SK-N-SH (cell line): ENCODE data around the gene COLQ. TPM values are rescaled to one million over a fixed set of nuclear protein-coding genes. Genes with fewer than 3 reads are reported as not detected.

Experiments used
- CTCF ChIA-PET: fragments of 300-600, 350-600 bp; formaldehyde crosslinking; extraction: SDS; loops from one replicate; lab custom pipeline; 2021; lab: Yijun Ruan, JAX
- POLR2A ChIA-PET: fragments of 350-600 bp; sonication (Branson Sonifier 250); formaldehyde crosslinking; extraction: SDS; loops from one replicate; lab custom pipeline; 2020; ENCODE audit warnings: antibody characterized with exemption, inconsistent platforms; lab: Yijun Ruan, JAX
- DNase-seq: peaks from one replicate; pipeline ENCODE4 v3.0.0; 2012
- H2AFZ ChIP-seq: fragments of 200-600 bp; sonication (generic); 2 replicates; pipeline ENCODE4 v1.8.1; 2016; ENCODE audit warnings: antibody characterized with exemption, mild to moderate bottlenecking, low read depth
- H3F3A ChIP-seq: fragments of 200-600 bp; sonication (generic); replicated peaks from 2 replicates; pipeline ENCODE3; 2016; ENCODE audit warnings: antibody characterized with exemption, mild to moderate bottlenecking; ENCODE audit not compliant: insufficient read depth
- H3K27ac ChIP-seq, 2 experiments: fragments of 200-500 bp in 1 of 2; fragments of 200-600 bp in 1 of 2; sonication (Bioruptor generic) in 1 of 2; sonication (generic), shearing (Covaris generic) in 1 of 2; 2 replicates each; pipeline versions ENCODE4 v1.5.1 to v1.6.1; 2014 to 2016; ENCODE audit warnings: low read depth in 2 of 2, inconsistent platforms in 1 of 2, low read length in 1 of 2, mild to moderate bottlenecking in 1 of 2, mixed read lengths in 1 of 2
- H3K27me3 ChIP-seq: fragments of 200-600 bp; sonication (generic), shearing (Covaris generic); 2 replicates; pipeline ENCODE4 v1.6.1; 2016; ENCODE audit warnings: mixed run types; ENCODE audit not compliant: insufficient read depth
- H3K36me3 ChIP-seq, 2 experiments: fragments of 200-500 bp in 1 of 2; fragments of 200-600 bp in 1 of 2; sonication (Bioruptor generic) in 1 of 2; sonication (generic) in 1 of 2; replicated peaks in 1 of 2; 2 replicates each; pipeline versions ENCODE3 to v1.5.1; 2014 to 2016; ENCODE audit warnings: low read length in 1 of 2, mild to moderate bottlenecking in 1 of 2; ENCODE audit not compliant: insufficient read depth in 2 of 2, control insufficient read depth in 1 of 2
- H3K4me1 ChIP-seq, 2 experiments: fragments of 200-500 bp in 1 of 2; fragments of 200-600 bp in 1 of 2; sonication (Bioruptor generic) in 1 of 2; sonication (generic), shearing (Covaris generic) in 1 of 2; 2 replicates each; pipeline versions ENCODE4 v1.5.1 to v1.6.1; 2014 to 2016; ENCODE audit warnings: low read depth in 1 of 2, low read length in 1 of 2, mixed run types in 1 of 2; ENCODE audit not compliant: insufficient read depth in 2 of 2, control insufficient read depth in 1 of 2
- H3K4me2 ChIP-seq: fragments of 200-600 bp; sonication (generic), shearing (Covaris generic); 2 replicates; pipeline ENCODE4 v1.6.1; 2017; ENCODE audit warnings: mixed run types
- H3K4me3 ChIP-seq, 2 experiments: fragments of 200-500 bp in 1 of 2; fragments of 200-600 bp in 1 of 2; sonication (Bioruptor generic) in 1 of 2; sonication (generic), shearing (Covaris generic) in 1 of 2; 2 replicates each; pipeline versions ENCODE4 v1.5.1 to v1.8.1; 2014 to 2016; ENCODE audit warnings: low read depth in 2 of 2, inconsistent platforms in 1 of 2, low read length in 1 of 2, mild to moderate bottlenecking in 1 of 2, mixed read lengths in 1 of 2, moderate library complexity in 1 of 2
- H3K79me2 ChIP-seq: fragments of 200-600 bp; sonication (generic); 2 replicates; pipeline ENCODE4 v1.8.1; 2017; ENCODE audit warnings: mild to moderate bottlenecking; ENCODE audit not compliant: insufficient read depth
- H3K9ac ChIP-seq: fragments of 200-600 bp; sonication (generic); 2 replicates; pipeline ENCODE4 v1.6.1; 2017; ENCODE audit warnings: mixed run types
- H3K9me2 ChIP-seq: fragments of 200-600 bp; sonication (generic); 2 replicates; pipeline ENCODE4 v1.6.1; 2017; ENCODE audit warnings: mixed run types
- H3K9me3 ChIP-seq: fragments of 200-600 bp; sonication (generic); 2 replicates; pipeline ENCODE4 v1.6.1; 2017; ENCODE audit warnings: mixed run types, mild to moderate bottlenecking, moderate library complexity
- H4K20me1 ChIP-seq: fragments of 200-600 bp; sonication (generic); 2 replicates; pipeline ENCODE4 v1.6.1; 2017; ENCODE audit warnings: mild to moderate bottlenecking, mixed run types; ENCODE audit not compliant: insufficient read depth
- CHD2 ChIP-seq: fragments of 150-350 bp; IDR thresholded peaks from 2 replicates; pipeline ENCODE4 v1.6.1; 2018; ENCODE audit warnings: low read length; ENCODE audit not compliant: partially characterized antibody
- CTCF ChIP-seq: fragments of 200-600 bp; sonication (generic); IDR thresholded peaks from 2 replicates; pipeline ENCODE4 v1.6.1; 2017; ENCODE audit warnings: antibody characterized with exemption, mild to moderate bottlenecking, moderate library complexity
- ELF1 ChIP-seq: IDR thresholded peaks from 2 replicates; pipeline ENCODE4 v1.4.0; 2012
- EP300 ChIP-seq, 2 experiments: IDR thresholded peaks; 2 replicates each; pipeline versions ENCODE4 v1.4.0 to v1.6.1; 2012; ENCODE audit warnings: borderline replicate concordance in 1 of 2, low read depth in 1 of 2, low read length in 1 of 2
- FOSL2 ChIP-seq: IDR thresholded peaks from 2 replicates; pipeline ENCODE4 v1.4.0; 2012; ENCODE audit warnings: low read depth, mild to moderate bottlenecking, moderate library complexity, borderline replicate concordance
- FOXM1 ChIP-seq: IDR thresholded peaks from 2 replicates; pipeline ENCODE4 v1.4.0; 2012; ENCODE audit warnings: low read depth, mild to moderate bottlenecking
- IRF3 ChIP-seq: fragments of 150-350 bp; IDR thresholded peaks from 2 replicates; pipeline ENCODE4 v1.6.1; 2016; ENCODE audit warnings: mild to moderate bottlenecking, low read depth, low read length
- MEF2A ChIP-seq: IDR thresholded peaks from 2 replicates; pipeline ENCODE4 v1.4.0; 2012; ENCODE audit warnings: low read depth, borderline replicate concordance
- RAD21 ChIP-seq: IDR thresholded peaks from 2 replicates; pipeline ENCODE4 v1.6.1; 2012; ENCODE audit warnings: mild to moderate bottlenecking, low read length
- RCOR1 ChIP-seq: fragments of 150-350 bp; IDR thresholded peaks from 2 replicates; pipeline ENCODE4 v1.6.1; 2017; ENCODE audit warnings: antibody characterized with exemption, low read length
- REST ChIP-seq: IDR thresholded peaks from 2 replicates; pipeline ENCODE4 v1.6.1; 2012; ENCODE audit warnings: mild to moderate bottlenecking, low read depth, low read length, moderate library complexity
- RFX5 ChIP-seq: IDR thresholded peaks from 2 replicates; pipeline ENCODE4 v1.6.1; 2012; ENCODE audit warnings: mild to moderate bottlenecking, improper control_type of control experiment, low read length
- RXRA ChIP-seq: IDR thresholded peaks from 2 replicates; pipeline ENCODE4 v1.4.0; 2012; ENCODE audit warnings: low read depth, mild to moderate bottlenecking, borderline replicate concordance
- TAF1 ChIP-seq: IDR thresholded peaks from 2 replicates; pipeline ENCODE4 v1.6.1; 2012; ENCODE audit warnings: low read depth, mild to moderate bottlenecking, low read length, moderate library complexity, borderline replicate concordance
- ZBTB33 ChIP-seq: IDR thresholded peaks from 2 replicates; pipeline ENCODE4 v1.4.0; 2012; ENCODE audit warnings: low read depth, borderline replicate concordance
- WGBS: methylation state at CpG from one replicate; pipeline ENCODE4 v1.1.6; 2017; ENCODE audit warnings: low lambda C conversion rate; 5-methylcytosine and 5-hydroxymethylcytosine counted together
- polyA plus RNA-seq, 3 experiments: library from polyadenylated mRNA; depleted of rRNA; stranded (reverse); fragments of >200 nt; gene quantifications; 2 replicates each; pipeline ENCODE4 v1.2.3, GENCODE V29; 2012

The COLQ gene
- polyA plus RNA-seq, 1 of the 3 experiments (the other 2 are of a cell fraction): 1.5 TPM

GRCh38 chr3:15496341-15496664 is 25.2 kb downstream of the COLQ start (continued):
- no peak for TF ChIP-seq REST
- no peak for TF ChIP-seq FOXM1

GRCh38 chr3:15495461-15496340 is 25.8 kb downstream of the COLQ start:
- Histone ChIP-seq H3K27ac (no peak overlapping the region), H3K4me2 (no peak overlapping the region), H3K4me3 (no peak overlapping the region), H3K9ac (no peak overlapping the region), H3K9me3 (no peaks in the 10 kb centered on the region), H3K4me1 (peaks cover 0 to 14% of the 10 kb centered on the region in 2 experiments; a peak in 1 of 4 replicates), H3K27me3 (no peaks in the 10 kb centered on the region), H3K9me2 (no peaks in the 10 kb centered on the region), H4K20me1 (no peaks in the 10 kb centered on the region), H3F3A (no peaks in the 10 kb centered on the region), H3K79me2 (no peaks in the 10 kb centered on the region), H2AFZ (no peak overlapping the region), H3K36me3 (no peaks in the 10 kb centered on the region)
- ChIA-PET CTCF (interaction anchor here (5.8 kb wide), 1 partner anchor 17 kb away, joined by 21 read pairs; no protein-coding TSS in a partner anchor), POLR2A (no interaction called here)
- WGBS: 63% methylated on average over 6 of the region's 9 CpGs
- no peak for DNase-seq
- no peak for TF ChIP-seq EP300 (IDR thresholded peaks at IDR 0.05; ENCODE audit: borderline replicate concordance in 1 of 2, low read depth in 1 of 2, low read length in 1 of 2)
- no peak for TF ChIP-seq RCOR1
- TF ChIP-seq CTCF: no peak
- no peak for TF ChIP-seq ZBTB33
- no peak for TF ChIP-seq ELF1
- no peak for TF ChIP-seq TAF1
- TF ChIP-seq FOSL2: no peak
- no peak for TF ChIP-seq REST
- TF ChIP-seq RAD21: no peak
- no peak for TF ChIP-seq MEF2A
- TF ChIP-seq IRF3: no peak
- TF ChIP-seq CHD2: no peak
- no peak for TF ChIP-seq RXRA
- TF ChIP-seq RFX5: no peak
